HG02870 (cell line): ENCODE results near the gene ABCF2.

Experiments
- ATAC-seq: cut with Tn5 transposase; IDR thresholded peaks from one replicate; pipeline ENCODE4 v1.9.1; 2021; ENCODE audit warnings: mild to moderate bottlenecking, moderate library complexity; ENCODE audit not compliant: unreplicated experiment

ABCF2 gene

GRCh38 chr7:151252961-151253711 is 26.1 kb upstream of the ABCF2 start:
- ATAC-seq: no peak

GRCh38 chr7:151252561-151252835 is 25.5 kb upstream of the ABCF2 start:
- no peak for ATAC-seq

GRCh38 chr7:151251689-151252560 is 24.9 kb upstream of the ABCF2 start:
- no peak for ATAC-seq

- no peak for ATAC-seq
Measured at GRCh38 chr7:151251328-151251688, 24.3 kb upstream of the ABCF2 start.

- no peak for ATAC-seq
Measured at GRCh38 chr7:151250181-151251132, 23.5 kb upstream of the ABCF2 start.

GRCh38 chr7:151249732-151250072 is 22.7 kb upstream of the ABCF2 start:
- no peak for ATAC-seq

- ATAC-seq: no peak
Measured at GRCh38 chr7:151249034-151249731, 22.2 kb upstream of the ABCF2 start.

DNA sequence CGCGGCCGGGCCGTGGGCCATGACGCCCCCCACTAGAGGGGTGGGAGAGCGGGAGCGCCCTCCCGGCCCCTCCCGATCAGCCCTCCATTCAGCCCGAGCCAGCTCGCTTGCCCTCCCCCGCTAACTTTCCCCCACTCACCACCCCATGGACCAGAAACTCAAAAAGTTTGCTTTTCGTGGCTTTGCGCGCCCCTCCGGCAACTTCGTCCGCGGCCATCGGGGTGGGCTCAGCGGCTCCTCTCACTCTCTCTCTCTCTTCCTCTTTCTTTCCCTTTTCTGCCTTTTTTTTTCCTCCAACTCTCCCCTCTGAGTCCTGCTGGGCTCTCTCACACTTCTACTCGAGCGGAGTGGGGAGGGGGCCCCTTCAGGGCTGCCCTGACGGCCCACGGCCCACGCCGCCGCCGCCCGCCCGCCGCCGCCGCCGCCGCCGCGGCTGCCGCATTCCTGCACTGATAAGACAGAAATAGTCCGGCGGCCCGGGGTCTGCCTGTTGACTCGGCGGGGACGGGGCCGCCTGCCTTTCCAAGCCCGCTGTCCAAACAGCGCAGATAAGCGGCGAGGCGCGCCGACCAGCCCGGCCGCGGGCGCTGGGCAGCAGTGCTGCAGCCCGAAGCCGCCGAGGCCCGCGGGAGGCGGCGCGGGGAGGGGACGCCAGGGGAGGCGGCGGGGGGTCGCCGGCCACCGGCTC is 21.5 kb upstream of the ABCF2 start, which contains the start of gene SMARCD3:
Gene SMARCD3, minus strand, starts transcription at position 349 of the 688 bp plus-strand sequence. Its CDS starts 132 bp downstream, at position 217.
- no peak for ATAC-seq

- ATAC-seq: no peak
Measured at GRCh38 chr7:151247611-151248345, 20.8 kb upstream of the ABCF2 start.

DNA sequence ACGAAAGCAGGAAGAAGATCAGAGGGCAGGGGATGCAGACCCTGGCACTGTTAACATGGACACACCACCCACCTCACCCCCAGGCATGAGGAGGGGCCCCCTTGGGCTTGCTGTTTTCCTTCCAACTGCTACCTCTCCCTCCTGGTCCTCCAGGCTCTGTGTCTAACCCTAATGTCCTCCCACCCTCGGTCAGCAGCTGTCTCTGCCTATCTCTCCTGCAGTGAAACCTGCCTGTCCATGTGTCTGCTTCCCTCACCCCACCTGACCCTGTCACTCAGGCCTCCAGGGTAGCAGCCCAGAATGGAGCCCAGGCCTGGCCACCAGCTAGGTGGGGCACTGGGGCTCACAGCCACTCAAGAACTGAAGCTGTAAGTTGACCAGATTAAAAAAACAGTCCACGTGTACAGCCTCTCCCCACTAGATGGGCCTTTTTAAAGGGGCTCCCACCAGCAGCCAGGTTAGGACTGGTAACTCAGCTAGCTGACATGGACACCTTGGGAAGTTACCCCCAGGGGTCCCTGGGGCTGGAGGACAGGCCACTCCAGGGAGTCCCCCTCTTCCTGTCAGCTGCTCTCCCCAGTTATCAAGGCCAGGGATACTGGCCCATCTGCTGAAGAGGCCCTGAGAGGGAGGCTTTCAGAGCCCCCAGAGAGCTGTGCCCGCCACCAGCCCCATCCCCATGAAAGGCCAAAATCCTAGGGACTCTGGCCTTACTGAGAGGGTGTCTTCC is 20.0 kb upstream of the ABCF2 start:
- ATAC-seq: no peak

DNA sequence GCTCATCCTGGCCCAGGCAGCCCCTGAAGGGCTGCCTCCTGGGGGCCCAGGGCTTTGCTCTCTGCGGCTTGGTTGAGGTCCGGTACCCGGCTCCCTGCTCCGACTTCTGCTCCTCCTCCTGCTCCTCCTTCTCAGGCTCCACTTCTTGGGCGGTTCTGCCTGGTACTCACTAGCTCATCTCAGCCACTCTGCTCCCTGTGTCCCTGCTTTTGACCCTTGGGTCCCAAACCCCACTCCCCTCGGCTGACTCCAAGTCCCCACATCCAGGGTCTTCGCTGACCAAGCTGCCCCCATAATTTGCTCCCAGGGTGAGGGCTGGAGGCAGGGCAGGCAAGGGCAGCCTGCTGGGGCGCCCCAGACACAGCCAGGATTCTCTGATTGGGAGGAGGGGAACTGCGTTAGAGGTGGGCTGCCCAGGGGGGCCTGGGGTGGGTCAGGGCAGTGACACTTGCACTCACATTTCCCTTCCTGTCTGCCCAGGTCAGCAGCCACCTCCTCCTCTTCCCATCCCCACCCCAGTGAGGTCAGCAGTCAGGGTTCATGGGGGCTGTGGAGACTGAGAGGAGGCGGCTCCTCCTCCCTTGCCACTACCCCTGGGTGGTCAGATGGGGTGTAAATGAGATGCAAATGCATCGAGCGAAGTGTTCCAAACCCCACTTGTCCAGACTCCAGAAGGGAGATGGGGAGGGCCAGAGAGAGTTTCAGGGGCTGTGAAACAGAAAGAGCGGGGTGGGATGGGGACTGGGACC is 19.3 kb upstream of the ABCF2 start:
- ATAC-seq: no peak

- no peak for ATAC-seq
Measured at GRCh38 chr7:151245360-151246101, 18.5 kb upstream of the ABCF2 start.

DNA sequence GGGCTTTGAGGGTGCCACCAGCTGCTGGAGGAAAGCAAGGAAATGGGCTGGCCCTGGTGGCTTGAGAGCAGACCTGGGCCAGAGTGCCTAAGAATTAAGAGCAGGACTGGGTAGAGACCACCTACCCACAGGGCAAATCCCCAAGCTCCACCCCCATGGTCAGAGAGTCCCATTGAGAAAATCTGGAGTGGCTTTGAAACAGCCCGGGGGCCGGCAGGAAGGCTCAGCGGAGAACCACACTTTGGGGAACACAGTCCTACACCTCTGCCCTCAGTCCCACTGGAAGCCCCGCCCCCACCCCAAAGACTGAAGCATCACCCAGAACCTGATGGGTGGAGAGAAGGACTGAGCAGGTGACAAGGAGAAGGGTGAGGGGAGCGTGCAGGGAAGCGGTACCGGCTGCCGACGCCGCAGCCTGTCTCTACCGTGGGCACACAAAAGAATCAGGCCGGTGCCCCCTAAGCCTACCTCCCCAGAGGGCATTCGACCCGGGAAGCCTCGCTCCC is 17.9 kb upstream of the ABCF2 start:
- no peak for ATAC-seq

GRCh38 chr7:151244196-151244840 is 17.3 kb upstream of the ABCF2 start:
- no peak for ATAC-seq

DNA sequence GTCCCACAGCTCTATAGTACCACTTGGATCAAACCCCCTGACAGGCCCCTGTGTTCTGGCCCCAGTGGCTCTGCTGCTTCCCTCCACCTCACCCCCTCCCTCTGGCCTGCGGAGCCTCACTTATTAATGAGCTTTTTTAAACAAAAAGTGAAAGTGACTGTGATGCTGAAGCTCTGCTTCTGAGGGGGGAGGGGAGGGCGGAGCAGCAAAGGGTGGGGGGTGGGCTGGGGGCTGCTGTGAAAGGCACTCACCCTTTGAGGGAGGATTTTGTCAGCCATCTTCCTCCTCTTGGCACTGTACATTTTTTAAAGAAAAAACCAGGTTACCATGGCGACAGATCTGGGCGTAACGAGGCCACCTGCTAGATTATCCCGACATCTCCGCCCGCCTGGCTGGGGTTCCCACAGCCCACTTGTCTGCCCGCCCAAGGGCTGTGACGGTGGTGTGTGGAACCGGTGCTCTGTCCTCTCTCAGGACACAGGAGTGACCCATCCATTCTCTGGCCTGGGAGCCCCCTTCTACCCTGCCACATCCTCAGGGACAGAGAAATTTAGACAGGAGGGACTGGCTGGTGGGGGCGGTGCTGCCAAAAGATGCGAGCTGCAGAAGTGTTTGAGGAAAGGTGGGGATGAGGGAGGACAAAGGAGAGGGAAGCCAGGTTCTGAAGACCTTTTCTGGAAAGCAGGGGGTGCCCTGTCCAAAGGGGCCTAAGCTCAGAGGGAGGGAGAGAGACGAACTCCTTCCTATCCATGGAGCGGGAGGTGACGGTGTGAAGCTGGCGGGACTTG is 16.6 kb upstream of the ABCF2 start:
- no peak for ATAC-seq

DNA sequence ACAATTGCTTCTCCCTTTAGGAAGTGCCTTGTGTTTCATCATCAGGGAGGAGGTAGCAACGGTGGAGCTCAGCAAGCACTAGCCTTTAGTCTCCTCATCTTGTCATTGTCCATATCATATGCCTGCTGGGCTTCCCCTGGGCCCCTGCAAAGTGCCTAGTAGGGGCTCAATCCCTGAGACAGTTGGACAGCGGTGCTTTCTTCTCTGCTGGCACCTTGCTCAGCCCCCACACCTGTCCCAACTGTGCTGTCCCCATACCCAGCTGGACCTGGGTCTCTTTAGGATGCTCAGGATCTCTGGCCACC is 16.0 kb upstream of the ABCF2 start:
- no peak for ATAC-seq
